Measurements from ENCODE around the gene EPN2. TPM values are rescaled to one million over a fixed set of nuclear protein-coding genes. Genes with fewer than 3 reads are reported as not detected.

EPN2 gene
- total RNA-seq, 2 experiments from 2014 or later, result 1.8 to 2.1 TPM

GRCh38 chr17:19370493-19370960 is 133.4 kb downstream of the EPN2 start:
- peak overlapping the region; percentile 66 for H3K4me3 Mint-ChIP-seq
- peak overlapping the region; percentile 95 for H3K27ac Mint-ChIP-seq
- POLR2A ChIA-PET, result no interaction called here

DNA sequence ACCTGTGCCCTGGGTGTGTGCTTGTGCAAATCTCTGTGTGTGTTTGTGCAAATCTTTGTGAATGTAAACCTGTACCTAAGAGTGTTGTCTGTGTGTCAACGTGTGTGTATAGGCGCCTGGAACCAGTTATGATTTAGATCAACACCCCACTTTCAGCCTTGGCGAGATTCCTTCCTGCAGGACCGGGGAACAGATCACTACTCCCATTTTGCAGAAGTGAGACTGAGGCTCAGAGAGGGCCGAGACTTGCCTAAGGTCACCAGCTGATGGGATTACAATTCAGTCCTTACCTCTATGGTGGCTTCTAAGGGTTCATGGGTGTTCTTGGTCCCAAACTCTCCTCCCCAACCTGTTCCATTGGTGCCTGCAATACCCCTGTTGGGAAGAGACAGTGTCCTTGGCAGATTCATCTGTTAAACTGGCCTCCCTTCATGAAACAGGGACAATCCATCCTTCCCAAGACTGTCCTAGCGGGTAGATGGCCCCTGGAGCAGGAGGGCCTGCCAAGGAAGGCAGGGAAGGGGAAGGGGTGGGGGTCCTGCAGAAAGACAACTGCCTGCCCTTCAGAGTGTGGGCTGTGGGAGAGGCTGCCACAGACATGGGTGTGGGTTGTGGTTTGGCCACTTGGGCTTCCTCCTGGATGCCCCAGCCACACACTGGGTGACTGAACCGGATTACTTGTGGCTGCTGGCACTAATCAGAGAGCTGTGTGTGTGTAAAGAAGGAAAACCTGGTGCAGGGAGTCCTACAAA is 134.3 kb downstream of the EPN2 start:
- CTCF ChIA-PET, result interaction anchor here (0.6 to 1.9 kb wide), 3 partner anchors 9 to 551 kb away, joined by 3 to 7 read pairs (median 3); partner anchors contain the start of gene B9D1
- Mint-ChIP-seq H3K27ac (peak overlapping the region; percentile 95), H3K4me1 (peaks cover 72% of the 10 kb centered on the region), H3K4me3 (peak overlapping the region; percentile 55), H3K27me3 (no peaks in the 10 kb centered on the region), H3K9me3 (peaks cover 2% of the 10 kb centered on the region), H3K36me3 (ENCODE audit: low read depth) (peaks cover 9% of the 10 kb centered on the region)
- POLR2A ChIA-PET, result no interaction called here
- no peak for DNase-seq

More at GRCh38 chr17:19370493-19370960, 133.4 kb downstream of the EPN2 start:
- Mint-ChIP-seq H3K27me3 (no peaks in the 10 kb centered on the region), H3K4me1 (peaks cover 67% of the 10 kb centered on the region), H3K9me3 (peaks cover 2% of the 10 kb centered on the region), H3K36me3 (ENCODE audit: low read depth) (peaks cover 9% of the 10 kb centered on the region)
- CTCF ChIA-PET, result no interaction called here
- DNase-seq, result peak; percentile 31

- H3K4me3 Mint-ChIP-seq, result no peak overlapping the region
- peaks cover 2% of the 10 kb centered on the region for H3K9me3 Mint-ChIP-seq
- POLR2A ChIA-PET, result no interaction called here
- no peak for DNase-seq
- peaks cover 9% of the 10 kb centered on the region for H3K36me3 Mint-ChIP-seq (ENCODE audit: low read depth)
- CTCF ChIA-PET, result interaction anchor here (0.6 to 1.9 kb wide), 3 partner anchors 9 to 552 kb away, joined by 3 to 7 read pairs (median 3); partner anchors contain the start of gene B9D1
- no peaks in the 10 kb centered on the region for H3K27me3 Mint-ChIP-seq
- H3K4me1 Mint-ChIP-seq, result peaks cover 72% of the 10 kb centered on the region
- peak overlapping the region; percentile 95 for H3K27ac Mint-ChIP-seq
Measured at GRCh38 chr17:19372011-19372370, 134.8 kb downstream of the EPN2 start.

- H3K4me3 Mint-ChIP-seq, result no peak overlapping the region
- H3K4me1 Mint-ChIP-seq, result peaks cover 73% of the 10 kb centered on the region
- H3K36me3 Mint-ChIP-seq (ENCODE audit: low read depth), result peaks cover 9% of the 10 kb centered on the region
Measured at GRCh38 chr17:19372439-19372838, 135.3 kb downstream of the EPN2 start.

DNA sequence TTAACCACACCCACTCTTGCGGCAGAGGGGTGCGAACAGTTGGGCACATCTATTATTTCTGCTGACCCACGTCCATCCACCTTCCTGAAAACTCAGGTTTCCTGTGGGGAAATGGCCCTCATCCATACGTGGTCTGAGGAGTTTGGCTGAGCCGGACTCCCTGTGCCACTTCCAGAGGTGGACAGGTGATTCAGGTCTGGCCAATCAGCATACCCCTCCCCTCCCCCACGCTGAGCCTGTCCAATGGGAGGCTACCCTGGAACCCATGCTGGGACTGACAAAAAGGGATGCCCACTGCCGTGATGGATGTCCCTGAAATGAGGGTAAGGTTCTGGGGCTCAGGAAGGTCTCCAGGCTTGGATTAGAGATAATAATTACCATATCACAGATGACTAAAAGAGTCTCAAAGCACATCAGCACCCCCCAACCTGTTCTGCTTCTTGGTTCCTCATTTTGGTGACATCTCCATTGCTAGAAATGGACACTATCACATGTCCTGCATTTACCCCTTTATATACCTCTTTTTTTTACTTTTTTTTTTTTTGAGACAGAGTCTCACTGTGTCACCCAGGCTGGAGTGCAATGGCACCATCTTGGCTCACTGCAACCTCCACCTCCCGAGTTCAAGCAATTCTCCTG is 135.8 kb downstream of the EPN2 start:
- no peak for DNase-seq
- H3K4me3 Mint-ChIP-seq, result no peak overlapping the region
- ChIA-PET CTCF (interaction anchor here (1.9 kb wide), 1 partner anchor 10 kb away, joined by 7 read pairs; the partner anchor contains the start of gene B9D1), POLR2A (no interaction called here)
- H3K9me3 Mint-ChIP-seq, result peaks cover 2% of the 10 kb centered on the region
- H3K36me3 Mint-ChIP-seq (ENCODE audit: low read depth), result peaks cover 9% of the 10 kb centered on the region
- peaks cover 67% of the 10 kb centered on the region for H3K4me1 Mint-ChIP-seq
- H3K27ac Mint-ChIP-seq, result no peak overlapping the region
- H3K27me3 Mint-ChIP-seq, result no peaks in the 10 kb centered on the region

More at GRCh38 chr17:19372439-19372838, 135.3 kb downstream of the EPN2 start:
- H3K9me3 Mint-ChIP-seq, result peaks cover 2% of the 10 kb centered on the region
- no peak overlapping the region for H3K27ac Mint-ChIP-seq
- no peak for DNase-seq
- ChIA-PET CTCF (interaction anchor here (0.6 to 1.9 kb wide), 3 partner anchors 10 to 552 kb away, joined by 3 to 7 read pairs (median 3); partner anchors contain the start of gene B9D1), POLR2A (no interaction called here)
- no peaks in the 10 kb centered on the region for H3K27me3 Mint-ChIP-seq

- ChIA-PET CTCF (interaction anchor here (0.6 to 3.1 kb wide), 3 partner anchors 10 to 390 kb away, joined by 3 to 15 read pairs (median 3); partner anchors contain the start of gene B9D1), POLR2A (no interaction called here)
- Mint-ChIP-seq H3K4me3 (no peak overlapping the region), H3K36me3 (ENCODE audit: low read depth) (peaks cover 7% of the 10 kb centered on the region), H3K9me3 (peaks cover 2% of the 10 kb centered on the region), H3K4me1 (peaks cover 59% of the 10 kb centered on the region), H3K27ac (no peak overlapping the region), H3K27me3 (no peaks in the 10 kb centered on the region)
- no peak for DNase-seq
Measured at GRCh38 chr17:19374136-19374535, 137.0 kb downstream of the EPN2 start.

GRCh38 chr17:19375732-19376131 is 138.6 kb downstream of the EPN2 start:
- Mint-ChIP-seq H3K4me1 (peaks cover 49% of the 10 kb centered on the region), H3K27me3 (no peaks in the 10 kb centered on the region), H3K4me3 (no peak overlapping the region), H3K27ac (no peak overlapping the region), H3K9me3 (no peaks in the 10 kb centered on the region), H3K36me3 (ENCODE audit: low read depth) (peaks cover 21% of the 10 kb centered on the region)
- no peak for DNase-seq
- POLR2A ChIA-PET, result no interaction called here
- CTCF ChIA-PET, result interaction anchor here (3.1 kb wide), 1 partner anchor 13 kb away, joined by 15 read pairs; the partner anchor contains the start of gene B9D1

DNA sequence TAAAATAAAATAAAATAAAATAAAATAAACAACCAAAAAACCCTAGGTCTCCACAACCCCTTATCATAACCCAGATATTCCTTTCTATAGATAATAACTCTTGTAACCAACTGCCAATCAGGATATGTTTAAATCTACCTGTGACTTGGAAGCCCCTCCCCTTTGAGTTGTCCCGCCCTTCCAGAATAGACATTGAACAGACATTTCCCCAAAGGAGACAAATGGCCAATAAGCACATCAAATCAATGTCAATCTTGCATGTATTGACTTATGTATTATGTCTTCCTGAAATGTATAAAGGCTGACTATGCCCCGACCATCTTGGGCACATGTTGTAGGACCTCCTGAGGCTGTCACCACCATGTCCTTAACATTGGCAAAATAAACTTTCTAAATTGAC is 139.6 kb downstream of the EPN2 start:
- Mint-ChIP-seq H3K4me1 (peaks cover 39% of the 10 kb centered on the region), H3K4me3 (peak overlapping the region; percentile 97), H3K36me3 (ENCODE audit: low read depth) (peaks cover 25% of the 10 kb centered on the region), H3K27ac (peak overlapping the region; percentile 98), H3K9me3 (no peaks in the 10 kb centered on the region), H3K27me3 (no peaks in the 10 kb centered on the region)
- CTCF ChIA-PET, result interaction anchor here (0.9 to 1.6 kb wide), 2 partner anchors 12 to 494 kb away, joined by 3 to 6 read pairs; no protein-coding TSS in a partner anchor
- no peak for DNase-seq
- POLR2A ChIA-PET, result interaction anchor here (1.1 kb wide), 1 partner anchor 14 kb away, joined by 3 read pairs; the partner anchor contains the start of gene B9D1

- ChIA-PET POLR2A (interaction anchor here (0.8 to 1.1 kb wide), 4 partner anchors 9 to 15 kb away, joined by 3 to 4 read pairs (median 3); partner anchors contain the start of gene B9D1), CTCF (interaction anchor here (0.5 to 2.9 kb wide), 9 partner anchors 9 to 493 kb away, joined by 3 to 37 read pairs (median 4); partner anchors contain the start of genes B9D1 and MFAP4)
- peaks cover 30% of the 10 kb centered on the region for H3K36me3 Mint-ChIP-seq (ENCODE audit: low read depth)
- H3K4me3 Mint-ChIP-seq, result peak overlapping the region; percentile 97
- DNase-seq, result peak; percentile 97
- H3K27me3 Mint-ChIP-seq, result no peaks in the 10 kb centered on the region
- H3K9me3 Mint-ChIP-seq, result no peaks in the 10 kb centered on the region
- H3K4me1 Mint-ChIP-seq, result peaks cover 29% of the 10 kb centered on the region
- peak overlapping the region; percentile 98 for H3K27ac Mint-ChIP-seq
Measured at GRCh38 chr17:19377602-19378415, 140.6 kb downstream of the EPN2 start.

DNA sequence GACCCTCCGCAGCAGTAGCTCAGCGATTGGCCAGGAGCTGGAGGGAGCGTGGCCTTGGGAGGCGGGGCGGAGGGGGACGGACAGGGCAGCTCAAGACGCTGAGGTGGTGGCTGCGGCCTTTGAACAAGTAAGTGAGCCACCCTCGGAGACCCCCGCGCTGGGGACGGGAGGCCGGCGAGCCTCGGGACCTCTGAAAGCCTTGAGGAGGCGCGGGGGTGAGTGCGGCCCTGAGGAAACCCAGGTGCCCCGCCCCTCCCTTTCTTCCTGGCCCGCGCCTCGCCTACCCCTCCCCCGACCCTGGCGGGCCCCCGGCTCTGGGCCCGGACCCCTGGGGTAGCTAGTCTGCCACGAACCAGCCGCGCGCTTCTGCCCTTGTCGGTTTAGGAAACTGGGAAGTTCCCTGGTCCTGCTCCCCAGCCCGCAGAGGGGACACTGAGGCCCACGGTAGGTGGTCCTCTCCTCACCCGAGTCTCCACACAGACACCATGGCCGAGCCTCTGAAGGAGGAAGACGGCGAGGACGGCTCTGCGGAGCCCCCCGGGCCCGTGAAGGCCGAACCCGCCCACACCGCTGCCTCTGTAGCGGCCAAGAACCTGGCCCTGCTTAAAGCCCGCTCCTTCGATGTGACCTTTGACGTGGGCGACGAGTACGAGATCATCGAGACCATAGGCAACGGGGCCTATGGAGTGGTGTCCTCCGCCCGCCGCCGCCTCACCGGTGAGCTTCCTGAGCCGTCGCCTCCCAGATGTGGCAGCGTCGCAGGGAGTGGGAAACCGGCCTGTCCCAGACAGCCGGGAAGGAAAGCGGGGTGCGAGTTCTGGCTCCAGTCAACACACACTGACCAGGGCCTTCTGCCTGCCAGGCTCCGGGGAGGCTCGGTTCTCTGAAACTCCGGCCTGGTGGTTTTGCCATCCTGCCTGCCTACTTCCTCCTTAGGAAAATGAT is 141.5 kb downstream of the EPN2 start, which contains the start of gene MAPK7:
TSS of gene MAPK7 (plus strand) at position 83 of the 945 bp plus-strand sequence. CDS start at position 486, 403 bp downstream.
- Mint-ChIP-seq H3K9me3 (no peaks in the 10 kb centered on the region), H3K36me3 (ENCODE audit: low read depth) (peaks cover 33% of the 10 kb centered on the region), H3K27me3 (no peaks in the 10 kb centered on the region), H3K4me3 (peak within 1 kb of the TSS; percentile 97), H3K4me1 (peaks cover 27% of the 10 kb centered on the region), H3K27ac (peak within 1 kb of the TSS; percentile 98)
- DNase-seq, result no peak
- CTCF ChIA-PET, result interaction anchor here (0.5 to 2.9 kb wide), 8 partner anchors 8 to 386 kb away, joined by 3 to 37 read pairs (median 4); partner anchors contain the start of genes B9D1 and MFAP4
- POLR2A ChIA-PET, result interaction anchor here (0.8 to 0.9 kb wide), 2 partner anchors 10 to 13 kb away, joined by 3 read pairs; no protein-coding TSS in a partner anchor
